Measurements from ENCODE around the gene MYO5B. TPM values are rescaled to one million over a fixed set of nuclear protein-coding genes. Genes with fewer than 3 reads are reported as not detected.

Gene MYO5B
- polyA plus RNA-seq, 1 donor (not counting 4 experiments of a cell fraction or from before 2014, with no cell fraction given) = 6.8 TPM

DNA sequence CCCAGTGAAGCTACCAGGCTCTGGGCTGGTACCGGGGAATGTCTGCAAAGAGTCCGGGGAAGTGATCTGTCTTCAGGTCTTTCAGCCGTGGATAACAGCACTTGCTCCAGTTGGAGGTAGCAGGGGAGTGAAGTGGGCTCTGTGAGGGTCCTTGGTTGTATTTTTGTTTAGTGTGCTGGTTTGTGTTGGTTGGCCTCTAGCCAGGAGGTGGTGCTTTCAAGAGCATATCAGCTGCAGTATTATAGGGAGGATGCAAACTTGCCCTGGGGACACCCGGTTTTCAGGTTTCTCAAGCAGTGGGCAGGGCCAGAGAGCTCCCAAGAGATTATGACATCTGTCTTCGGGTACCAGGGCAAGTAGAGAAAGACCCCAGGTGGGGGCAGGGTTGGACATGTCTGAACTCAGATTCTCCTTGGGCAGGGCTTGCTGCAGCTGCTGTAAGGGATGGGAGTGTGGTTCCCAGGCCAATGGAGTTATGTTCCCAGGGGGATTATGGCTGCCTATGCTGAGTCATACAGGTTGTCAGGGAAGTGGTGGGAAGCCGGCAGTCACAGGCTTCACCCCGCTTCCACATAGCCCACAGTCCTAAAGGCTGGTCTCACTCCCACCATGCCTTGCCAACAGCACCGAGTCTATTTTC is 416.0 kb downstream of the MYO5B start:
- H3K27me3 ChIP-seq (ENCODE audit: control insufficient read depth, extremely low read depth, insufficient read depth, low read length) = no peaks in the 10 kb centered on the region
- H3K36me3 ChIP-seq (ENCODE audit: control insufficient read depth in 2 of 2, extremely low read depth in 1 of 2, insufficient read depth in 2 of 2, low read length in 2 of 2) = no peaks in the 10 kb centered on the region
- no peak overlapping the region for H3K9ac ChIP-seq (ENCODE audit: control insufficient read depth, extremely low read depth, insufficient read depth, low read length)
- H4K20me1 ChIP-seq (ENCODE audit: control insufficient read depth, extremely low read depth, insufficient read depth, low read length) = no peaks in the 10 kb centered on the region
- H3K27ac ChIP-seq (ENCODE audit: control insufficient read depth, insufficient read depth, low read length) = no peak overlapping the region
- no peaks in the 10 kb centered on the region for H3K9me3 ChIP-seq (ENCODE audit: control insufficient read depth, low read depth, low read length)
- peak overlapping the region; percentile 47 for H2AFZ ChIP-seq (ENCODE audit: control insufficient read depth, low read length)
- H3K4me1 ChIP-seq (ENCODE audit: control insufficient read depth, extremely low read depth, insufficient read depth, low read length) = peaks cover 7% of the 10 kb centered on the region
- no peaks in the 10 kb centered on the region for H3K9me1 ChIP-seq (ENCODE audit: control insufficient read depth, extremely low read depth, insufficient read depth, low read length)
- TF ChIP-seq, protein P1, sequence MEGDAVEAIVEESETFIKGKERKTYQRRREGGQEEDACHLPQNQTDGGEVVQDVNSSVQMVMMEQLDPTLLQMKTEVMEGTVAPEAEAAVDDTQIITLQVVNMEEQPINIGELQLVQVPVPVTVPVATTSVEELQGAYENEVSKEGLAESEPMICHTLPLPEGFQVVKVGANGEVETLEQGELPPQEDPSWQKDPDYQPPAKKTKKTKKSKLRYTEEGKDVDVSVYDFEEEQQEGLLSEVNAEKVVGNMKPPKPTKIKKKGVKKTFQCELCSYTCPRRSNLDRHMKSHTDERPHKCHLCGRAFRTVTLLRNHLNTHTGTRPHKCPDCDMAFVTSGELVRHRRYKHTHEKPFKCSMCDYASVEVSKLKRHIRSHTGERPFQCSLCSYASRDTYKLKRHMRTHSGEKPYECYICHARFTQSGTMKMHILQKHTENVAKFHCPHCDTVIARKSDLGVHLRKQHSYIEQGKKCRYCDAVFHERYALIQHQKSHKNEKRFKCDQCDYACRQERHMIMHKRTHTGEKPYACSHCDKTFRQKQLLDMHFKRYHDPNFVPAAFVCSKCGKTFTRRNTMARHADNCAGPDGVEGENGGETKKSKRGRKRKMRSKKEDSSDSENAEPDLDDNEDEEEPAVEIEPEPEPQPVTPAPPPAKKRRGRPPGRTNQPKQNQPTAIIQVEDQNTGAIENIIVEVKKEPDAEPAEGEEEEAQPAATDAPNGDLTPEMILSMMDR (optimal IDR thresholded peaks at IDR 0.05 in 1 of 3, IDR thresholded peaks at IDR 0.05 in 1 of 3, conservative IDR thresholded peaks at IDR 0.05 in 1 of 3; ENCODE audit: extremely low read depth in 1 of 3, insufficient read depth in 2 of 3, low read length in 3 of 3) = no peak
- TF ChIP-seq EZH2 (IDR thresholded peaks at IDR 0.05; ENCODE audit: low read length) = no peak
- no peak overlapping the region for H3K4me3 ChIP-seq (ENCODE audit: control insufficient read depth in 2 of 3, extremely low read depth in 1 of 3, insufficient read depth in 2 of 3, low read depth in 1 of 3, low read length in 3 of 3)
- FAIRE-seq = no peak
- no peak overlapping the region for H3K4me2 ChIP-seq (ENCODE audit: control insufficient read depth, extremely low read depth, insufficient read depth, low read depth, low read length)
- H3K79me2 ChIP-seq (ENCODE audit: control insufficient read depth, insufficient read depth, low read length) = no peaks in the 10 kb centered on the region
- dilution Hi-C loops (cut with MboI; ENCODE audit: extremely low pct_ligation_motif_present, low sequenced_read_pairs) = no loop called here
- DNase-seq (ENCODE audit: low read depth, low spot score) = peak; percentile 13

Small RNAs within 50 kb of the gene (small RNA-seq; reads per million reads assigned to genes)
- gene RF00019 (ENCODE audit: insufficient read length in 3 of 3, low read depth in 3 of 3, low replicate concordance in 1 of 3) (0 reads per million in 3 experiments), gene RF00283 (ENCODE audit: insufficient read length in 3 of 3, low read depth in 3 of 3, low replicate concordance in 1 of 3) (0 reads per million in 3 experiments), gene RN7SL310P (ENCODE audit: insufficient read length in 3 of 3, low read depth in 3 of 3, low replicate concordance in 1 of 3) (0 reads per million in 3 experiments), gene RNA5SP457 (ENCODE audit: insufficient read length in 3 of 3, low read depth in 3 of 3, low replicate concordance in 1 of 3) (0 reads per million in 3 experiments), gene SCARNA17 (ENCODE audit: insufficient read length in 3 of 3, low read depth in 3 of 3, low replicate concordance in 1 of 3) (0 reads per million in 3 experiments)

Other genes starting within 250 kb of the MYO5B start
- 0.44 to 0.70 TPM (median 0.59 TPM) in 3 replicates for gene CFAP53, start 71.3 kb upstream of the MYO5B start, polyA plus RNA-seq
- 64.2 to 77.5 TPM (median 73.9 TPM) in 3 replicates for gene MBD1, start 86.4 kb upstream of the MYO5B start, polyA plus RNA-seq
- 33.6 to 49.0 TPM (median 44.1 TPM) in 3 replicates for gene CXXC1, start 92.5 kb upstream of the MYO5B start, polyA plus RNA-seq
- gene SKA1, start 179.9 kb upstream of the MYO5B start, polyA plus RNA-seq = 1.1 to 8.4 TPM (median 7.2 TPM) in 3 replicates

Measured in keratinocyte (primary cell).